HG02763 (cell line): ENCODE data around the gene ARL6IP5.

Experiments
- ATAC-seq: cut with Tn5 transposase; IDR thresholded peaks from one replicate; pipeline ENCODE4 v1.9.1; 2021; ENCODE audit warnings: mild to moderate bottlenecking, moderate library complexity; ENCODE audit not compliant: unreplicated experiment

The ARL6IP5 gene

DNA sequence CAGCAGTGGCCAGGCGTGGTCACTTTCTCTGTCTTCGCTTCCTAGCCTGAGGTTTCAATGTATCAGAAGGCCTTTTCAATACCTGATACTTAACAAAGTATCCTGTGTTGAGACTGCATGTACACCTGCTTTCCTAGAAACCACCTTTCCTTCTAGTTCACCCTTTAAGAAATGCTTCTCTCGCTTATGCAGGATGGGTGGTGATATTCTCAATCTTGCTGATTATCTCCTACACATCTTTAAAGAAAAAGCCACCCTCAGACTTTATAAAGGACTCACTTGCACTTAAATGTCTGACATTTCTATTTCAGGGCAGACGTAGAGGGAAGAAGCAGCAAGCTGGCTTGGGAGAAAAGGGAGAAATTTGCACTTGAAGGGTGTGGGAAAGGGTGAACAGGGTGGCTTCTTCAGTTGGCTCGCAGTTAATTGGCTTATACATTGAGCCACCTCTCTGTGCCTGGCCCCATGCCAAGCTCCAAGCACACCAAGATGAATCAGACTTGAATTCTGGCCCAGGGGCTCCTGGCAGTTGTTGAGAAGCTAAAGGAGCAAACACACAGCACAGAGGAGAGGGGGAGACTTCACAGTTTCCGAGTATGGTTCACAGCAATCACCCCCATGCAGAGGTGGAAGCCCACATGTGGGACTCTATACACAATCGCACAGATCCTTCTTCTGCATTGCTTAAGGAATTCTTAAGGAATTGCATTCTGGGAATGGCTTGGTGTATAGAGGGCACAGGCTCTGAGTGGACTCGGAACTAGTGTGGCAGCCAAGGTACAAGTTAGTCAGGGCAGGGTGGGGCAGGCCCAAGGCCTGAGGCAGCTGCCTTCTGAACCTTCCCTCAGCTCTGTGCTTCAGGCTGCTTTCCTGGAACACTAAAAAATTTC lies 1.3 kb downstream of the ARL6IP5 start:
- no peak for ATAC-seq

DNA sequence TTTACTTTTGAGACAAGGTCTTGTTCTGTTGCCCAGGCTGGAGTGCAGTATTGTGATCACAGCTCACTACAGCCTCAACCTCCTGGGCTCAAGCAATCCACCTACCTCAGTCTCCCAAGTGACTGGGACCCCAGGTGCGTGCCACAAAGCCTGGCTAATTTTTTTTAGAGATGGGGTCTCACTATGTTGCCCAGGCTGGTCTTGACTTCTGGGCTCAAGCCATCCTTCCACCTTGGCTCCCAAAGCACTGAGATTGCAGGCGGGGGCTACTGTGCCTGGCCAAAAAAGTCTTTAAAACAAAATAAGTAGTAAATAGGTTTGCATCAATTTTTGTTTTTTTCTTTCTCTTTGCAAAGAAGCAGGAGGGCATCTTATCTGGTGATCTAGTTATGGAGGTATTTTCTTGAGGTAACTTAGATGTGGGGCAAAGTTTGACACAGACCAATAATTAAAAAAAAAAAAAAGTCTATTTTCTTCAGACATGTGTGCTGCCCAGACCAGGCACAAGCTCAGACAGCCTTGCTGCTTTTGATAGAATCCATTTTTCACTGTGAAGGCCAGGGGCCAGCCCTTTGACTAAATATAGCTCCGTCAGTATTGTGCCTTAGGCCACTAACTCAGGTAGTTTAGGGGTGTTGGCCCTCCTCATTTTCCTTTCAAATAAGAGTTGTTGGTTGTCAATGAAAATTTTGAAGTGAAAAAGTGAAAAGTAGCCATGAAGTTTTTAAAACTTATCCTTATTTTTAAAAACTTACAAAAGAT lies 2.5 kb downstream of the ARL6IP5 start:
- no peak for ATAC-seq

DNA sequence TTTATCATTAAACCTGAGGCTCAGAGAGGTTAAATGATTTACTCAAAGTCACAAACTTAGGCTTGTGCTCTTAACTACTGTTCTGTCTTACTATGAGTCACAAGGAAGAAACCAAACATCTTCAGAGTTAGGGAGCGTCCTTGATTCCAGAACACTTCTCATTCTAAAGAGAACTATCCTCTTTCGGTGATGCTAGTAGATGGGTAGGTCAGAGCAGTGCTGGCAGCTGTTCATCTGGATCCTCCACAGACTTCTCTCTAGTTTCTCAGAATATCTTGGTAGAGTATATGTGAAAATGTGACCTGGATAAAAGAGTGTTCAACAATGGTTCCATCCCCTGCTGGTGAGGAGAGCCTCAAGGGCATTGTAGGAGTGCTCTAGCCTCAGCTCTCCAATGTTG lies 3.3 kb downstream of the ARL6IP5 start:
- no peak for ATAC-seq

DNA sequence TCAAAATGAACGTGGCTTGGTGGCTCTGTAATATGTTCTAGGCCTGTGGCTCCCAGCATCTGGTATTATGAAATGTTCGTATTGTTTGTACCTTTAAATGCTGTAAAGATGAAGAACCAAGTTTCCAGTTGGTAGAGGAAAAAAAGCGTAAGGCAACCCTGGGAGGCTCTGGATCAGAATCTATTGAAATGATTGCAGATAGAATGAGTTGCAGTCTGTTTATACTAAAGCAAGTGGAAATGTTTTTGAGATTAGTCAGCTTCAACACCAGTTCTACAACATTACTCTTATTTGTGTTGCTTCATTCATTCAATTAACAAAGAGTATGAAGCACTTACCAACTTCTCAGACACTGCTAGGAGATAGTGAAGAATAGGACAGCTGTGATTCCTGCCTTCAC lies 5.3 kb downstream of the ARL6IP5 start:
- ATAC-seq, result no peak

DNA sequence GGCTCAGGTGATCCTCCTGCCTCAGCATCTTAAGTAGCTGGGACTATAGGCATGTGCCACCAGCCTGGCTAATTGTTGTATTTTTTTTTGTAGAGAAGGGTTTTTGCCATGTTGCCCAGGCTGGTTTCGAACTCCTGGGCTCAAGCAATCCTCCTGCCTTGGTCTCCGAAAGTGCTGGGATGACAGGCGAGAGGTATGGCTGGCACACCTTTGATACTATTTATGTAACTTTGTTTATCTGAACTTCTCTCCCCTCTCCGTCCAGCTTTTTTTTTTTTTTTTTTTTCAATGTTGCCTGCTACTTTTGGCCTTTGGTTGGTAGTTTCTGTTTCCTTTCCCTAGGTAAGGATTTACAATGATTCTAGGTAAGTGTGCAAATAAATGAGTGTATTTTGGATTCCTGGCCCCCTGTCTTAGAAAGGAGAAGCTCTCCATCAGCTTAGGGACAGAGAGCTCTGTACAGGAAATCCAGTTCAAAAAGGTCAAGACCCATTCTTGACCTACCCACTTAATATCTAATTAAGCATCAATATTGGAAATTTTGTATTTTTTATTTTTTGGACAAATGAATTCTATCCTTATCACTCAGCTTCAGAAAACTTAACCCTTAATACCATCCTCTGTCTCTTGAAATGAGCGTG lies 6.8 kb downstream of the ARL6IP5 start:
- ATAC-seq, result peak; percentile 1

DNA sequence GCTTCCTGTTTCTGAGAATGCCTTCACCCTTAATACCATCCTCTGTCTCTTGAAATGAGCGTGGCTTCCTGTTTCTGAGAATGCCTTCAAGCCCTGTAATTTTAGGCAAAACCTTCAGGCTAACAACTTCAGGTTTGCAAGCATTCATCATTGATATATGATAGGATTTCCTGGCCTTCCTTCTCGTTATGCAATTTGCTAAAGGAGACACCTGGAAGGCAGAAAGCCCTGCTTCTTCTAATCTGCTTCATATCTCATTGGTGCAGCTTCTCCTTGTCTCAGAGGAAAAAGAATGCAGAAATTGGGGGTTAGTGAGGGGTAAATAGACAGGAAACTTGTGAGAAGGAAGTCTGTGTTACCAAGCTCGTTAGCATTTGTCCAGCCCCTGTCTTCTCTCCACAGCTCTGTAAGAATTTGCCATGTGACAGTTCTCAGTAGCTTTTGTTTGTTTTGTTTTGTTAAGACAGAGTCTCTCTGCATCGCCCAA lies 7.3 kb downstream of the ARL6IP5 start:
- ATAC-seq, result peak; percentile 55

DNA sequence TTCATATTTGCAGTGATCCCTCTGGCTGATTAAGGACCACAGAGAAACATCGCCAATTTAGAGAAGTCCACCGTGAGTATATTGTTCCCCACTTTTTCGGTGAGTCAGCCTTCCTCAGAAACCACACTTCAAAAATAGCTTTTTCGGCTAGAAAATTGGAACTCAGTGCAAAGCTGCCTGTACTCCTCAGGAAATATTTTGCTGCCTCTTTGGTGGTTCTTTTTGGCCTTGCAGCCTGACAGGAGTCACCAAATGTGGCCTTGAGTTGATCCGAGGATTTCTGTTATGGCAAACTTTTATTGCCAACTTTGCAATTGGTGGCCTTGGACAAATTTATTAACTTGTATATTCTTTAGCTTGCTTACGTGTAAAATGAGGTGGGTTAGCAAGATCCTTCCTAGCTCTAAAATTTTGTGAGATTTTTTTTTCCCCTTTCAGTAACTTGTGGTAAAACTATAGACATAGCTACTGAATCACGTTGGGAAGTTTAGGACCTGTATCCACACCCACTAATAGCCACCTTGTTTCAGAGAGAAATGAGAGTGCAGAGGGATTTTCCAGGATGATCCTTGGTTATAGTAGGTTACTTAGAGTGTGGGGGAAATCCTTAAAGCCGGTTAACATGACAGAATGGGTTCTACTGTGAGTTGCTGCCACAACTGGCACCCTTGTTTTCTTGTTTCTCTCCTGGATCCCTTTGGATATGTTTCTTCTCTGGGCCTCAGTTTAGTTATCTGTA lies 9.9 kb downstream of the ARL6IP5 start:
- ATAC-seq, result no peak

DNA sequence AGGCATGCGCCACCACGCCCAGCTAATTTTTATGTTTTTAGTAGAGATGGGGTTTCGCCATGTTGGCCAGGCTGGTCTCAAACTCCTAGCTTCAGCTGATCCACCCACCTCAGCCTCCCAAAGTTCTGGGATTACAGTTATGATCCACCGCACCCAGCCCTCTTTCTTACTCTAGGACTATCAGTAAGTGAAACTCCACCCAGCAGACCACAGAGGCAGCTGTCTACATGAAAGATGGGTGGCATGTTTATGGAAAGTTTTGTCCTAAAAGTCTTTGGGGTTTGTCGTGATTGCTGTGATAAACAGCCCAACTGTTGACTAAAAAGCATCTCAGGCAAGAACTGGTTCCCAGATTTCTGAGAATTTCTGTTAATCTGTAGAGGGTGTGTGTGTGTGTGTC lies 10.9 kb downstream of the ARL6IP5 start:
- no peak for ATAC-seq

DNA sequence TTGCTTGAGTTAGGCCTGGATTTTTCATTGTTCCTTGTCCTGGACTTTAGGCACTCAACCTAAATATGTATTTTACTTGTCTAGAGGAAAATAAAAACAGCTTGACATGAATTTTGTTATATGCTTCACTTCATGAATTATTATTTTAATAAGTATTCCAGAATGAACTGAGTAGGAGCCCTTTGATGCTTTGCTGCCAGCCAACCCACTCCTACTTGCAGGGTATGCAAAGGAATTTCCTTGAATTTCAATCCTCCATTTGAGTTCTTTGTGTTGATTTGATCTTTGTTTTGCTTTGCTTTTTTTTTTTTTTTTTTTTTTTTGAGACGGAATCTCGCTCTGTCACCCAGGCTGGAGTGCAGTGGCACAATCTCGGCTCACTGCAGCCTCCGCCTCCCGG lies 11.6 kb downstream of the ARL6IP5 start:
- ATAC-seq, result no peak

DNA sequence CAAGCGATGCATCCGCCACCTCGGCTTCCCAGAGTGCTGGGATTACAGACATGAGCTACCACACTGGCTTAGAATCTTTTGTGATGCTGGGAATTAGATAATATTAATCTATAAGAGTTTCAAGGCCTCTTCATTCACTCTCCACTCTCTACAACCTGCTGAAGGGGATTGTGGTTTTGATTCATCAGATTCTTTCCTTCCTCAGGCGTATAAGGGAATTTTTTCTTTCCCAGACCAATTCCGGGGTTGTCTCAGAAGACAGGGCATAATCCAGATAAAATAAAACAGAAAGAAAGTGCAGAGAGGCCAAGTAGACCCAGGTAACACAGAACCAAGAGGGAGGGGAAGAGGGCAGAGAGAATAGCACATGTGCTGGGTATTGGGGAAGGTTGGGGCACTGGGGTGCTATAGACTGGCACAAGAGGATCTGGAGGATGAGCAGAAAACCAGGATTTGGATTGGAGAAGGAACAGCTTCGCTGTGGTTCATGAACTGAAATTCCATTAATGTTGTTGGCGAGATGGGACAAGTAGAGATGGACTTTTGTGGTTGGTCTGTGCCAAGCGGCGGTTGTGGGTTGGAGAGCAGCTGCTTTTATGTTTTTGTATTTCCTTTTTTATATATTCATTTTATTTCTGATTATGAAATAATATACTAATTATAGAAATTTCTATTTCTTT lies 12.8 kb downstream of the ARL6IP5 start:
- no peak for ATAC-seq

DNA sequence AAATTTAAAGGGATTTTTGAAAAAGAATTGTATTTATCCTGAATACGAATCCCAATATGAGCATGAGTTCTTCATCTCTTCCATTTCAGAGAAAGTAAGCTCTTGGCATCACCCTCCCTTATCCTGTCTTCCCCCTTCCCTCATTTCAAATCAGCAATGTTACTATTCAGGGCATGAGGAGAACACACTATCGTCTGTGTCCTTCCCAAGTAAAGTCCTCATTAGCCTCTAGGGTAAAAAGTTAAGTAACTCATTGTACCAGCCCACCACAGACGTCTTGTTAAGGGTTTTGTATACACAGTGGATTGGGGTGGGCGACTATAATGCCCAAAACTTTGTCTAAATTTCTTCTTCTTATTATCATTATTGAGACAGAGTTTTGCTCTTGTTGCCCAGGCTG lies 14.8 kb downstream of the ARL6IP5 start:
- no peak for ATAC-seq

DNA sequence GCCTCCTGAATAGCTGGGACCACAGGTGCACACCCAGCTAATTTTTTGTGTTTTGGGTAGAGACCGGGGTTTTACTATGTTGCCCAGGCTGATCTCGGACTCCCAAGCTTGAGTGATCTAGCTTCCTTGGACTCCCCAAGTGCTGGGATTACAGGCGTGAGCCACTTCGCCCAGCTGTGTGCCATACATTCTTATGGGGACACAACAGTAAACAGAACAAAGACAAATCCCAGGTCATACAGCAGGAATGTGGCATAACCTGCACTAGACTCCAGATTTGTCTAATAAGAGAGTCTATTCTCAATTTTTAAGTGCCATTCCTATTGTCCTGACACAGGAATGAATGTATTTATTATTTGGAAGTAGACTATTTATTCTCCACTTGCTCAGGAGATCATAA lies 17.6 kb downstream of the ARL6IP5 start:
- no peak for ATAC-seq

DNA sequence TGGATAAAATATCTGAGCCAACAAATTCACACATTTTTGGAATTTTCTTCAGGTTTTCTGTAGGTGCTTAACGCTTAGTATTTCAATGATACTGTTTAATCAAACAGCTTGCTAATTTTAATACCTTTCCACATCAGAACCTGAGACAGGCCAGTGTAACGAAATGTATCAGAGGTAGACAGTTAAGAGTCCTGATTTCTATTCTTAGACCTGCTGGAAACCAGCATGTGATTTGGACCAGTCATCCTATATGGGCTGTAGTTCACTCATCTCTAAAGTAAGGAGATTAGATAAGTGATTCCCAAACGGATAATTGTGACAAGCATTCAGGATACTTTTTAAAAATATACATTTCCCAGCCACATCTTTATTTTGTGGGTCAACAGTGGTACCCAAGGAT lies 18.4 kb downstream of the ARL6IP5 start:
- ATAC-seq, result no peak

DNA sequence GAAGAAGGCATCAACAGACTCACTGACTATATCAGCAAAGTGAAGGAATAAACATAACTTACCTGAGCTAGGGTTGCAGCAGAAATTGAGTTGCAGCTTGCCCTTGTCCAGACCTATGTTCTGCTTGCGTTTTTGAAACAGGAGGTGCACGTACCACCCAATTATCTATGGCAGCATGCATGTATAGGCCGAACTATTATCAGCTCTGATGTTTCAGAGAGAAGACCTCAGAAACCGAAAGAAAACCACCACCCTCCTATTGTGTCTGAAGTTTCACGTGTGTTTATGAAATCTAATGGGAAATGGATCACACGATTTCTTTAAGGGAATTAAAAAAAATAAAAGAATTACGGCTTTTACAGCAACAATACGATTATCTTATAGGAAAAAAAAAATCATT lies 19.8 kb downstream of the ARL6IP5 start:
- ATAC-seq, result no peak

DNA sequence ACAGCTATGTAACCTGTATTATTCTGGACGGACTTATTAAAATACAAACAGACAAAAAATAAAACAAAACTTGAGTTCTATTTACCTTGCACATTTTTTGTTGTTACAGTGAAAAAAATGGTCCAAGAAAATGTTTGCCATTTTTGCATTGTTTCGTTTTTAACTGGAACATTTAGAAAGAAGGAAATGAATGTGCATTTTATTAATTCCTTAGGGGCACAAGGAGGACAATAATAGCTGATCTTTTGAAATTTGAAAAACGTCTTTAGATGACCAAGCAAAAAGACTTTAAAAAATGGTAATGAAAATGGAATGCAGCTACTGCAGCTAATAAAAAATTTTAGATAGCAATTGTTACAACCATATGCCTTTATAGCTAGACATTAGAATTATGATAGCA lies 20.6 kb downstream of the ARL6IP5 start:
- no peak for ATAC-seq

DNA sequence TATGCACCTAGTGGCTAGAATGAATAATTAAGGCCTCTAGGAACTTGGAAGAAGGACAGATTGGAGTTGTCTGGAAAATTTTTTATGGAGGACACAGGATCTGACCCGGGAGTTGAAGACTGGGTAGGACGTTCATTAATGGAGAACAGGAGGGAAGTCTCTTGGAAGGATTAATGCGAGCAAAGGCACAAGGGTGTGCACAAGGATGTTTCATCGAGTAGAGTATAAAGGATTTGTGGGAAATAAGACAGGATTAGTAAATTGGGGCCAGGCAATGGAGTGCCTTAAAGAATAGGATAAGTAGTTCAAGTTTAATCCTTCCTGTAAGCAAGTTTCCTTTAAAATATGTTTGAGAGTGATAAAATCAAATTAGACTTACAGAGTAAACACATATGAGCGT lies 23.1 kb downstream of the ARL6IP5 start:
- no peak for ATAC-seq

DNA sequence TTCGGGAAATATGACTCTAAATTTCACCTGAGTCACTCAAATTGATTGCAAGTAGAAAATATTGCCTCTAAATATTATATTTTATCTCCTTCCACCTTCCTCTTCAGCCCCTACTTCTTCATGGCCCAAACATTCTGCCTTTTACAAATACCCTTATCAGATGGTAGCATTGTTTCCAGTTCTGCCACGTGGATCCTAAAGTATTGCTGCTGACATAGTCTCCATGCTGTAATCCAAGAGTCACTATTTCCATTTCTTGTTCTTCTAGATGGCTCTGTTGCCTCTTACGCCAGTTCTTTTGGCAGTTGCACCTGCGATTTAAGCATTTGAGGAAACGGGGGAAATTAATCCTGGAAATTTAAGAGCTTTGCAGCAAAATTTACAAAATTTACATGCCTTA lies 24.1 kb downstream of the ARL6IP5 start:
- no peak for ATAC-seq

DNA sequence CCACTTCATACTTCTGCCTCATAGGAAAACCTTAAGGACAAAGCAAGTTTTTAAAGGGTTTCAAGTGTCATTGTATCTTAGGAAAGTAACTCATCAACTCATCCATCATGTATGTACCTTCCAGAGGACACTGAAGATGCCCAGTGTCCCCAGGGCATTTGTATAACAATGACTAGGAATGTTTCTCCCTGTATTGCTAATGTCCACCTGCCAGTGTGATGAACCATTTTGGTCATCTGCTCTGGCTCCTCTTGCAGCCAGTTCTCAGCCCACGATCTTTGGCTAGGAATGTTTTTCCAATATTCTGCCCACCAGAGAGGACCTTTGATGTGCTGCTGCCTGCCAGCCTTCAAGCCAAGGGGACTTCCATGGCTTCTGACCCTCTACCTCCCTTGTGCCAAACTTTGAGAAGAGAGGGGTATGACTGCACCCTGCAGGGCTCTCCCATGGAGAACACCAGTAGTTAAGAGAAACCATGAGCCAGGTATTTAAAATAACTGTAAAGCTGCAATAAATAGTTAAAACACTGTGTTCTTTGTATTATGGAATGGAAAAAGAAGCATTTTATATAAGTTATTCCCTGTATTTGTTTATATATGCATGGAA lies 26.3 kb downstream of the ARL6IP5 start:
- ATAC-seq, result no peak

DNA sequence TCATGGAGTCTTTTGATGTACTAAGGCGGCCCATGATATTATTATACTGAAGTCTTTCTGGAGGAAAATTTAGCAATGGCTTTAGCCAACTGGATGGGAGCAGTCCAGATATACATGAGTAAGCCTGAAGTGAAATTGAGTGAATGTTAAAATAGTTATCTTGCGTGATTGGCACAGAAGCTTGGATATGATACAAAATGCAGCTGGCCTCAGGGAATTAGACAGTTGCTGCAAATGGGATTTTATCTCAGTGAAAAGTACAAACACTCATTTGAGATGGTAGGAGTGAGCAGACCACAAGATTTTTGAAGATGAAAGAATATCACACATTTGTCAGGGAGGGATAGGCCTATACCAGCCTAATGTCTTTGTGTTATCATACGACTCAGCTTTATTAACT lies 28.8 kb downstream of the ARL6IP5 start:
- no peak for ATAC-seq

DNA sequence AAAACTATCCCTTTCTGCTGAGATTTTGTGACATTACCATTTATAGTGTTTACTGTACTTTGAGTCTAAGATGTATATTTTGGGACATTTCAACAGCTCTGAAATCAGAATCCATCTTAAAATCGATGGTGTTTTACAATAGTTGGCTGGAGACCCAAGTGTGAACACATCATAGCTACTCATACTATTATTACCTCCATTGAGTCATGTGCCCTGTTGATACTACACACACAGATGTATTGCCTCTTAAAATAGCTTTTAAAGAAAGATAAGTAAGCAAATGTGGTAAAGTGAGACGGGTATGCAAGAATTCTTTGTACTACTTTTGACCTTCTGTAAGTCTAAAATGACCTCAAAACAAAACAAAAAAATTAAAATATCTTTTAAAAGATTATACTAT lies 31.0 kb downstream of the ARL6IP5 start:
- no peak for ATAC-seq
